ENCODE results near the gene DNAJB8.

The DNAJB8 gene

DNA sequence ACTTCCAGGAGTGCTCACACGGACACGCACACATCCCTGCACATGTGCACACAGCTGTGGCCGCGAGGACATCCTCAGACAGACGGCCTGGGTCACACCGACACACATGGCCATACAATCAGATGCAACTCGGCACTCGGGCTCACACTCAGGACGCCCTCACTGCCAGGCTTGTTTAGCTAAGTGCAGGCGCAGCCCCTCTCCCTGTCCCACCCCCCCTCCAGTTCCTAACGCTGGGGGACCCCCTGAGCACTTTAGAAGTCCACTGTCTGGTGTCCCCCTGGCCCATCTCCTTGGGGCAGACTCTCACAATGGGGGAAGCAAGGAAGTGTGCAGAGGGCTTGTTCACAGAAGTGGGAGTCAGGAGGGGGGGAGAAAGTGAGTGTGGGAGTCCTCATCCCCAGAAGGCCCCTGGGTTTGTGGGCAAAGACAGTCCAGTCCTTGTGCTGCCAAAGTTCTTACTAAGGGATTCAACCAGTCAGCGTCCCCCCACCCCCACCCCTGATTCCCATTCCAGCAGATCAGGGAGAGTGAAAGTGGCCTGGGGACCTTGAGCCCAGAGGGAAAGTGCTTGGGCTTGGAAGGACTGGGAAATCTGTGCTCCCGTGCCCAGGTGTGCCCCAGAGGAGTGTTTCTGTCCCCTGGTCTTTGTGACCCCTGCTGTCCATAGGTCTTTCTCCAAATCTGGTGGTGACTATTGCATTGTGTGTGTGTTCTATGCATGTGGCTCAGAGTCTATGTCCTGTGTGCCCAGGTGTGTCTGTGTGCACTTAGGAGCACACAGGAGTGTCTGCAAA, 27.1 kb upstream of the DNAJB8 start:
- DNase-seq: no peak

DNA sequence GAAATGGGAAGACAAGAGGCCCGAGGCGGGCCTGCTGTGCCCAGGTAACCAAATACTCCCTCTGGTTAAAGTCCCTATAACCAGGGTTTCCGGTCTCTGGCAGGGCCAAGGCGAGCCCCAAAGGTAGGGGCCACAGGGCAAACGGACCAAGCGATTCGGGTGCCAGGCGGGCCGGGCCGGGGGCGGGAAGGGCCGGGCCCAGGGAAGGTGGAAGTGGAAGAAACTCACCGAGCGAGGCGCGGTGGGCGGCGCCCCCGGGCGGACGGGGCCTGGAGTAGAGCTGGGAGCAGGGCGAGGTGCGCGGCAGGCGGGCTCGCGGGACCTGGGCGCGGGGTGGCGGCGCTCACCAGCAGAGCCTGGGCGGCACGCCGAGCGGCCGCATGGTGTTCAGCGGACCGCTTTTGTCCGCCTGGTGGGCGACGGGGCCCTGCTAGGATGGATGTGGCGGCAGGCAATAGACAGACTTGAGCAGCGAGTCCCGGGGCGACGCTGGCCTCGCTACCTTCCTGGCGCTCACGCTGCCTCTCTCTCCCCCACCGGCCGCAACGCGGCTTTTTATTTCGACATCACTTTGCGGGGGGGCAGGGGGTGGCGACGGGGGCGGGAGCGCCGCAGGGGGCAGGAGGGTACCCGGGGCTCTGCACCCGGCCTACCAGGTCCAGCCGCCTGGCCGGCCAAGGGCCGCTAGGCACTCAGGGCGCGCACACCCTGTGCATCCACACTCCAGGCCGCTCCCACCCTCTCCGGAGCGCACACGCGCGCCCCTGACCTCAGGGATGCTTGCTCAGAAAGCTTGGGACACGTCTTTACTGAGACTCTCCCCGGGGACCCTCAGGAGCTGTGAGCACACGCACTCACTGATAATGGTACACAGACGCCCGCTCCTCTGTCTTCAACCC, 26.2 kb upstream of the DNAJB8 start, which contains the start of gene GATA2:
Gene GATA2 (minus strand): TSS at position 531 of the 899 bp plus-strand sequence. CDS start 6,170 bp downstream, outside the sequence.
- DNase-seq: no peak

DNA sequence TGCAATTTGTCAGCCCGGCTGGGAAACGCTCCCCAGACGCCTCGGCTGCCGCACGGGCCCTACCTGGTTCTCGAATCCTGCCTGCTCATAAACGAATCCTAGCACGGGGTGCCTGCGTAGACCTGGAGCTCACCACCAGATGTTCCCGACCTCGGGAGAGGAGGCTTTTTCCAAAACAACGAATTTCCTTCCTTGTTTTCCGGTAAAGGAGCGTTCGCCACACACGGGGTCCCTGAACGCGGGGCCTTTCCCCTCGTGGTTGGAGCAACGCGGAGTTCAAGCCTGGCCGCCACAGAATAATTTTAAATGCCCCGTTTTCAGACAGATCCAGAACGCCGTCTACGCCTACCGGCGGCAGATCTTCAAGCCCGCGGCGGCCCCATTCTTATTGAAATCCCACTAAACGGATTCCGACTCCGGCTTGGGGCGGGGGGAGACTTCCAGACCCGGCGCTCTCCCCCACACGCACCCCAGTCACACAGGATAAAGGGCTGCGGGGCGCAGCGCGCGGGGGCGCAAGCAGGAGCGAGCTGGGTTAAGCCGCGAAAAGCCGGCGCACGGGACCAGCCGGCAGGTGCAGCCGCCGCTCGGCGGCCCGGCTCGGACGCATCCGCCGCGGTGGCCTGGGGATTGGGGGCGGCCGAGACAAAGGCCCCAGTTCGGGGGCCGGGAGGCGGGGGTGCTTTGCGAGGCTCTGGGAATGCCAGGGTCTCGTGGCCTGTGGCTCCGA, 25.4 kb upstream of the DNAJB8 start:
- no peak for DNase-seq

DNA sequence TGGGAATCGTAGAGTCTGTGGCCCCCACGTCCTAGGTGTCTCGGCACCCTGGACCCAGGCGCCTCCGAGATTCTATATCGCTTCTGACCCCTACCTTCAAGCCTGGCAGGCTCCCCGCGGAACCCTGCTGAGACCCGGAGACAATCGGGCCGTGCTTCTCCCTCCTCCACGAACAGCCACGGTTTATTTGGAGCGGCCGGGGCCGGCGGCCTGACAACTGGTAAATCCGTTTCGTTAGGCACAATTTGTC, 24.9 kb upstream of the DNAJB8 start:
- DNase-seq: no peak

DNA sequence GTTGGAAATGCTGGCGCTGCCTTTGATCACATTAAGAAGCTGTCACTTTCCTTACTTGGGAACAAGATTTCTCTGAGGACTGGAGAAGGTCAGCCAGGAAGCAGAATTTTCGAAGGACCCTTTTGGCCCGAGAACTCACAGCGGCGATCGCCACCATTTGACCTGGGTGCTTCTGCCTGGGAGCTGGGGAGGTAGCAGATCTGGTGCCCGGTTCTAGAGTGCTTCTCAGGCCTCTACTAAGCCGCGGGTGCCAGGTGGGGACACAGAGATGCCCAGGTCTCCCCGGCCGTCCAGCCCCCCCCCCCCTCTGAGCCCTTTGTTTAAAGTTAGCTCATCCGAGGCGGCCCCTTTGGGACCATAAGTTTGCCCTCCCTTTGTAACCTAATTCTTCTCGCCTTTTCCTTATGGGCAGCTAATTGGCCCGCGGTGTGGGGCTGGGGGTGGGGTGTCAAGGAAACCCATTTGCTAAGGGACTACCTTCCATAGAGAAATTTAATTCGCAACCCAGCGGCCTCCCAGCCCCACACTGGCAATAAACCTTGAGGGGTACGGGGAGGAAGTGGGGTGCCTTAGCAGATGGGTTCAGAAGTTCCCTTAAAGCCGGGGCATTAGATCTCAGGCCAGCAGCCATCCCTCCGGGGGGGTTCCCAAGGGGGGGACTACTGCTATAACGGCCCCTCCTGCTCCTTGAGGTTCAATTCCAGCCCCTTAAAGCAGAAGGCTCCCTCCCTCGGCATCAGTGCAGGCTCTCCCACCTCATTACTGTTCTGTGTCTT, 24.4 kb upstream of the DNAJB8 start:
- DNase-seq: no peak

DNA sequence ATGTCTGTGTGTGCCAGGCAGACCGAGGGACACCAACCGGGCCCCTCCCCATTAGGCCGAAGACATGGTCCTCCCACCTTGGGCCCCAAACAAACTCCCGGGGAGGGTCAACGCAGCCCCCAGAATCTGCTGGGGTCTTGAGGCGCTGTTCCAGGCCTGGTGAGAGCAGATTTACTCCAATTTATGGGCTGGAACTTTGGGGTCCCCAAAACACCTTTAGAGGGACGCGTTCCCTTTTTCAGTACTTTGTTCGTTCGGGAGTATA, 23.9 kb upstream of the DNAJB8 start:
- no peak for DNase-seq

DNA sequence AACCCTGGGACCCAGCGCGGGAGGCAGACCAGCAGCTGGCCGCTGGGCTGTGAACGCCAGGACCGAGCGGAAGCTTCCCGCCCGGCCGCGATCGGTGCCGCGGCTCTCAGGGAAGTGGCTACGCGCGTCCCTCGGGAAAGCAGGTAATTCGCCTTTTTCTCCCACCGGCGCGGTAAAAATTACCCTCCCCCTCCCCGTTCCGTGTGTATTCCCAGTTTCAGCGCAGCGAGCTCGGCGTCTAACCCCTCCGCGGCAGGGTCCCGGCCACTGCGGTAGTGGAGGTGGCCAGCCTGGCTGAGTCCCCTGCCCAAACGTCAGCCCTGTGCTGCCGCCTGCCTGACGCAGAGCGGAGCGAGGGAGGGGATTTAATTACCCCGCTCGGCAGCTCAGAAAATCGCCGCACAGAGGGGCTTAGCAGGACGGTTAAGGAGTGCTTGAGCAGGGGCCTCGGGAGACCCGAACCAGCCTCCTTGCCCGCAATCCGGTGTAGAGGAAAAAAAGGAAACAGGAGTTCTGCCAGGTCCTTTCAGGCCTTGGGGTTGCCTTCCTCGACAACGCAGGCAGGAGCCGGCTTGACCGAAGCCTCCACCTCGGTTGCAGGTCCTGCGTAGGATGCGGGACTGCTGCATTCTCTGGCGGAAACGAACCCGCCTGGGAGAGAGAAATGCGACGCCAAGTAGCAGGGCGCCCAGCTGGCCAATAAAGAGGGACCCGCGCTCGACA, 23.4 kb upstream of the DNAJB8 start:
- no peak for DNase-seq

DNA sequence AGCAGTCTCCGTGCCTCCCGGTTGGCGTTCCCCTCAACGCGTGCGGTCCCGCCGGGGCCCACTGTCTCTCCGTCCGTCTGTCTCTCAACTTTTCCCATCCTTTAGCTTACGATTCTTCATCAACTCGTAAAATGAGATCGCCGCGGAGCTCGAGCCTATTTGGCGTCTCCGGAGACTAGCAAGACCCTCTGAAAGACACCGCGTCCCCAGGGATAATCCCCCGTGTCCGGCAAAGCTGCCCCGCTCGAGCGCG, 22.9 kb upstream of the DNAJB8 start:
- DNase-seq: no peak

DNA sequence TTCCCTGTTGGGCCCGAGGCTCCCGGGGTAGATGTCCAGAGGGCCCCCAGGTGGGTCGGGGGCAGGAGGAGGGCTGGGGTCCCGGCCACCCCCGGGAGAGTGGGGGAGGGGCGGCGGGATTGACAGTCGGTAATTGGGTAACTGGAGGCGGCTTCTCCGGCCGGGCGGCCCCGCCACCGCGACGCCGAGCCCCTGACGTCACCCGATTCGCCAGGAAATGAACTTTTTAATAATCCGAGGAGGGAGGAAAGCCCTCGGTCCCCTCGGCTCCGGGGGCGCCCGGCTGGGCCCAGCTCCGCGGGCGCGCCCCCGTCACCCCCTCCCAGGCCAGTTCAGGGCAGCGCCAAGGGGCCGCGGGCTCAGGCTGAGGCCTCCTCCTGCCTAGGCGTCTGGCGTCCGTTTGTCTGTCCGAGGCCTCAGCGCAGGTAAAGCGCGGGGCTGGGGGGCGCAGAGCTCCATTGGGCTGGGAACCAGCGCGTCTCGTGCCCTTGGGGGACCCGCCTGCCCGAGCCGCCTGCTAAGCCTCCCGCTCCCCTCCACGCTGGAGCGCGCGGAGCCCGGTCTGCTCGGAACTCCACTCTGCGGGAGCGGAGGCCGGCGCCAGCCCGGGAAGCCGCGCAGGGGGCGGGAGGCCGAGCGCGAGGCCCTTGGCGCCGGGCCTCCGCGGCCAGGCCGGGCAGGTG, 22.4 kb upstream of the DNAJB8 start:
- DNase-seq: no peak

DNA sequence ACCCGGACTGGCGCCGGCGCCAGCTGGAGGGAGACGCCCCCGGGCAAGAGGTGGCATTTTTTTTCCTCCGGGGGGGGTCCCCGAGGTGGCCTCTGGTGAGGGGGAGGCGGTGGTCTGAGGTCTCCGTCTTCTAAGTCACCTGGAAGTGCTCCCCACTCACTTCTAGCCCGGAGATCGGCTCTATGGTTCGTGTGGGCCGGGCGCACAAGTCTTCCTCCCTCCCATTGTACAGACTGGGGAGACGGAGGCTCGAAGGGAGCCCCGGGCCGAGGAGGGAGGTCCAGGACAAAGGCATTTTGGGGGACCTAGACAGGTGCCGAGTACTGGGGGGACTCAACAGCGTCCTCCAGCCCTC, 21.9 kb upstream of the DNAJB8 start:
- no peak for DNase-seq

DNA sequence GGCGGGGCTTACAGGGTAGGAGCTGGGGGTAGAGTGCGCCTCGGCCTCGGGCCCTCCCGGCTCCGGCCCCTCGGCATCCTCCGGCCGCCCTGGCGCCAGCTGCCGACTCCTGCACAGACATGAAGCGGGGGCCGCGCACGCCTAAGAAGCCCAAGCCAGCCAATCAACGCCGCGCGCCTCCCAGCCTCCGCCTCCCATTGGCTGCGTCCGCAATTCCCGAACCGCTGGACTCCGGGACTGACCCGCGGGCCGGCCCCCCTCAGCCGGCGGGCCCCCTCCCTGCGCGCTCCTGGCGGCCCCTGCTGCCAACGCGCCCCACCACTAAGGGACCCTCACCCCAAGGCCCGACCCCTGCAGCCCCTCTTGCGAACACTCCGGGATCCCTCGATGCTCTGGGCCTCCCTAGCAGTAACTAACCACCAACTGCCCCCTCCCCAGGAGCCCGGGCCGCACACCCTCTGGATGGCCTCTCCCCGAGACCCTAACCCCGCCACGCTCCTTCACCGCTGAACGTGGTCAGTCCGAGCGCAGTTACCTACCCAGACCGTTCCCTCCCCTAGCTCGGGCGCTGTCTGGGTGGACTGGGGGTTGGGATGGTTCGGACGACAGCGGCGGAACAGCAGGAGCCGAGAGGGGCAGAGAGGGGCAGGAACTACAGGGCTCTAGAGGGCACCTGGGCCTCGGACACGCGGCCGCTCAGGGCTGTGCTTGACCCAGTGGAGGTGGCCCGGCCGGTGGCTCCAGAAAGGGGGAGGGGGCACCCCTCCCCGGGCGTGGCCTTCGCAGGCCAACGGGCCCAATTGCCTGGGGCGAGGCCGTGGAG, 21.3 kb upstream of the DNAJB8 start:
- peak in 1 of 2 donors; percentile 28 for DNase-seq

DNA sequence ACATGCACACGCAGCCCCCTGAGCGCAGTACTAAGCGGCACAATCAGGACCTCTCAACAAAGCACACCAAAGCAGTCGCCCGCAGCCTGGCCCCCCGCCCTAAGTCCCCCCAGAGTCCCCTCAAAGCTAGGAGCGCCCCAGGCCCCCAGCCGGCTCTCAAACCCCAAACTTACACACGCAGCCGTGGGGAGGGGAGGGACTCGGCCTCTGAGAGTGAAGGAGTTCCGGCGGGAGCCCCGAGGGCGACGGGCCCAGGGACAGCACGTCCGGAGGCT, 20.8 kb upstream of the DNAJB8 start:
- DNase-seq: no peak

DNA sequence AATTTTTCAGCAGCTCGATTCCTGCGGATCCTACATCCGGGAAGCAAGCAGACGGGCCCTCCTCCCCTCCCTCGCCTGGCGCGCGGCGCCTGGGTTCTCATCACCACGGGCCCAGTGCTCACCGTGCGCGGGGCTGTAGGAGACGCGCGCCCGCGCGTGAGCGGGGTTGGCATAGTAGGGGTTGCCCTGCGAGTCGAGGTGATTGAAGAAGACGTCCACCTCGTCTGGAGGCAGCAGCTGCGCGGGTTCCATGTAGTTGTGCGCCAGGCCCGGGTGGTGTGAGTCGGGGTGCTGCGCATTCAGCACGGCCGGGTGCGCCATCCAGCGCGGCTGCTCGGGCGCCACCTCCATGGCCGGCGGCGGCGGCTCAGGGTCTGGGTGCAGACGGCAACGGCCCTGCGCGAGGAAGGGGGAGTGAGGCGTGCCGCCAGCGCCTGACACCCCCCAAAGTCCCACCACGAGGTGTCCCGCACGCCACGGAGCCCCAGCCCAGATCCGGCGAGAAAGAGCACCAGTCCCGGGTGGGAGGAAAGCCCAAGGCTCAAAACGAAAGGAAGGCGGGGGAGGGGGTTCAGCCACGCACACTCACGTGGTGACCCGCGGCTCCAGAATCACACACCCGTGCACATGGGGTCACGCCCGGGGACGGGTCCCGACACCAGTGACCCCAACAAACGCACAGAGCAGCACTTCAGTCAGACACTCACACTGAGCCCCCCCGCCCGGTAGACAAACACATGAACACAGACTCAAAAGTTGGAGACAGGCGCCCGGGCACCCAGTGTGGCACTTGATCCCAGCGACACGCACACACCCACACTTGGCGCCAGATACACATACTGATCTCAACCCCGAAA, 20.2 kb upstream of the DNAJB8 start:
- no peak for DNase-seq

DNA sequence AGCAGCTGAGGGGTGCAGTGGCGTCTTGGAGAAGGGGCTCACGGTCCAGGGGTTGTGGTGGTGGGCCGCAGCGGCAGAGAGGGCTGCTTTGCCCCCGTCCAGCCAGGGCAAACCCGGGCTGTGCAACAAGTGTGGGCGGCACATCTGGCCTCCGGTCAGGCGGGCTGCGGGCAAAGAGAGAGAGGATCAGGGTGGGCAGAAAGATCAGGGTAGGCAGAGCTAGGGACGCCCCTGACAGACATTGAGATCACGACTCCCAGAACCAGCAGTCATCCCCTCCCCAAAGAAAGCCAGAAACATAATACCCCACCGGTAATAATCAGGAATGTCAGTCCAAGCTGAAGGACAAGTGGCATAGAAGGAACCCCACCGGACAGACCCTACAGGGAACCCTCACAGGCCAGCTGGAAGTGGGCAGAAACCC, 19.5 kb upstream of the DNAJB8 start:
- no peak for DNase-seq

DNA sequence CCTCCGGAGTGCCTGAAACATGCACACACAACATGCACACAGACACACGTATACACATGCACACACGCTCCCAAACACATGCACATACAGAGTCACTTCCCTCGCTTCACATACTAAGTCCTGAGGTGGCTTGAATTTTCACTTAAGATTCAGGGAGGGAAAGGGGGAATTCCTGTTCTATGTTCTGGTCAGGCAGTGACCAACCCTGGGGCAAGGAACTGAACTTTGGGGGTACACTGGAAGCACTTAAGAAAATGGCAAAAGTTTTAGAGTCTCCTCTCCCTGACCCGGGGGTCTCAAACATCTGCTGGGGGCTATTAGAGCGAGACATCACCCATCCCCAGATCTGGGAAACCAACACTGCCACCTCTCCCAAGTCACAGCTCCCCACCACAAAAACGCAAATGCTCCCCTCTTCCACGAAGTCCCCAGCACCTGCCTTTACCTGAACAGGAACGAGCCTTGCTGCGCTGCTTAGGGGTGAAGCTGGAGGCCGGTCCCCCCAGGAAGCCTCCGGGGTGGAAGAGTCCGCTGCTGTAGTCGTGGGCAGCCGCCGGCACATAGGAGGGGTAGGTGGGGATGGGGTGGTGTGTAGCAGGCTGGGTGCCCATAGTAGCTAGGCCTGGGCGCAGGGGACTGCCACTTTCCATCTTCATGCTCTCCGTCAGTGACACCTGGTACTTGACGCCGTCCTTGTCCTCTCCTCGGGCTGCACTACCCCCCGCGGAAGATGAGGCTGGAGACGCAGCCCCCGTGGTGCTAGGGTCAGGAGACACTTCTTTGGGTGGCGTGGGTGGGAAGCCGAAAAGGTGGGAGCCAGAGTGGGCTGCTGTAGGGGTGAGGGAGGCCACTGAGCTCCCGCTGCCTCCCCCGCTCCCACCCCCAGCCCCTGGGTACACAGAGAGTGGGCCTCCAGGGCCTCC, 18.9 kb upstream of the DNAJB8 start:
- no peak for DNase-seq

DNA sequence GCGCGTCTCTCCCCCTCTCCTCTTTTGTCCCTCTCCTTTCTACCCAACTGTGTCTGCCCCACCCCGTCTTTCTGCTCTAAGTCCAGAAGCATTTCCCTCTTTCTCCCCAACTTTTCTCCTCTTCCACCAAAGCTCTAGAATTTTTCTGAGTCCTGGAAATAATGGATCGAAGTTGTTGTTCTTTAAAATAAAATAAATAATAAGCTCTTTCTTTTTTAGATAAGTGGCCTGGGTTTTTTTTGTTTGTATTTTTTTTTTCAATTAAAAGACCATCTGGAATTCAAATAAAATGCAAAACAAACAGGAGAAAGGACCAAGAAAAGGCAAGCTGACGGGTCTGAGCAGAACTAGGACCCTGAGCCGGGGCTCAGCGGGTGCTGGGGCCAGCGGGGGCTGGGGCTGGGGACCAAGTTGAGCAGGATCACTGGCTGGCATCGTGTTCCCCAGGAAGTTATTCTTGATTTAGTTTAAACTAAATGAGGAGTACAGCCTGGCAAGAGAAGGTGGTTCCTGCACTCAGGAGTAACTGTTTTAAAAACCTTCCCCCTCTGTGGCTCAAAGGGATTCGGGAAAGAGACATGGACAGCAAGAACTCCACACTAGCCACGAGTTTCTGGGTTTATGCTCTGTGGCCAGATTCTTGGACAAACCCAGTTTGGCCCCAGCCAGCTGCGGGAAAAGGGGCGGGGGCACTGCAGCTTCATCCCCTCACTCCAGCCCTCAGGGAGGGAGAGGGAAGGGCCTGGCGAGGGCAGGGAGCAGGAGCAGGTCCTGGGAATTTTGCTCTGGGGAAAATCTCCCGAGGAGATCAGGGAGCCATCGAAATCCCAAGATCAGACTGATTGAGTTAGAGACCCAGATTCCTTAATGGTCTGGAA, 18.0 kb upstream of the DNAJB8 start:
- no peak for DNase-seq

DNA sequence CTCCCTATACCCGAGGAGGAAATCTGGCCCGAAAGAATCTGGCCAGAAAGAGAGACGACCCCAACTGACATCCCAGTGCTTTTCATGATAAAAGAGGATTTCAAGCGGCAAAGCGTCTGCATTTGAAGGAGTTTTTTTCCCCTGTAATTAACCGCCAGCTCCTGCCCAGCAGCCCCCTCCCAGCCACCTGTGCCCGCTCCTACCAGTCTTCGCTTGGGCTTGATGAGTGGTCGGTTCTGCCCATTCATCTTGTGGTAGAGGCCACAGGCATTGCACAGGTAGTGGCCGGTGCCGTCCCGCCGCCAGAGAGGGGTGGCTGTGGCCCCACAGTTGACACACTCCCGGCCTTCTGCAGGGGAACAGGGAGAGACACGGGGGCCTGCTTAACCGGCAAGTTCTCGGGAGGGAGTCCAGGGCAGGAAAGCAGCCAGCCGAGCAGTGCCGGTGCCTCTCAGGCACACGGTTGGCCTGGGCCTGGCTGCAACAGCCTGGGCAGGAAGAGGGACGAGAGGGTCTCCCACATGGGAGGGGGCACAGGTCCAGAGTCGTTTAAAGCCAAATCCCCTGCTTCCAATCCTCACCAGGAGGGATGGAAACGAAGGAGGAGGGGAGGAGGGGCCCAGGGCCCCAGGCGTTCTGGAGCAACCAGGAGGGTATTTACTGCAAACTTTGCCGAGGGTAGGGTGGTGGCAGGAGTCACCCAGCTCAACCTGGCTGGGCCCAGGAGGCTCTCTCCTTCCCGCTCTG, 17.1 kb upstream of the DNAJB8 start:
- DNase-seq: no peak

Data from hippocampal formation (tissue), 2 donors.